Tracheal epithelial cell (primary cell): ENCODE data around the gene ZNF98. TPM values are rescaled to one million over a fixed set of nuclear protein-coding genes. Genes with fewer than 3 reads are reported as not detected.

Experiments used
- total RNA-seq: library from RNA; depleted of rRNA; stranded (reverse); fragments of >200 nt; gene quantifications from 2 replicates; pipeline ENCODE4 v1.2.1, GENCODE V29; 2014

Gene ZNF98
- total RNA-seq = 0.21 TPM in 1 of 2 replicates, not detected in the other

GRCh38 chr19:22422211-22422610 is at the start of gene ZNF98:
Gene ZNF98, minus strand, starts transcription at chr19:22422346. Its CDS starts 122 bp downstream, at chr19:22422224.

Other genes starting within 250 kb of the ZNF98 start
- under 0.01 and 0.24 TPM in 2 replicates for gene ZNF676, start 225.4 kb downstream of the ZNF98 start, total RNA-seq
- gene ZNF729, start 135.9 kb downstream of the ZNF98 start, total RNA-seq = not detected in 2 replicates
- 0.24 TPM in 1 of 2 replicates, not detected in the other for gene ZNF492, start 212.0 kb upstream of the ZNF98 start, total RNA-seq